Bronchial epithelial cell (primary cell): ENCODE measurements around the gene CACNA1C. TPM values are rescaled to one million over a fixed set of nuclear protein-coding genes. Genes with fewer than 3 reads are reported as not detected.

Source experiments
- DNase-seq: peaks from one replicate; pipeline ENCODE4 v3.0.0-alpha.2; 2010; ENCODE audit warnings: low read depth
- FAIRE-seq: peaks from 2 replicates; lab custom pipeline; 2011; peaks lifted over from hg19 to GRCh38; lab: Jason Lieb, UNC
- H3K27me3 ChIP-seq: 2 replicates; pipeline ENCODE4 v1.5.1; 2011; ENCODE audit warnings: low read length; ENCODE audit not compliant: control insufficient read depth, insufficient read depth
- H3K36me3 ChIP-seq: 2 replicates; pipeline ENCODE4 v1.5.1; 2011; ENCODE audit warnings: low read length; ENCODE audit not compliant: control insufficient read depth, insufficient read depth
- H3K4me3 ChIP-seq: 2 replicates; pipeline ENCODE4 v1.5.1; 2011; ENCODE audit warnings: mild to moderate bottlenecking, low read depth, low read length, control low read depth
- CTCF ChIP-seq: IDR thresholded peaks from 2 replicates; pipeline ENCODE4 v1.5.1; 2011; ENCODE audit warnings: mild to moderate bottlenecking, moderate library complexity, low read length, control low read depth, inconsistent platforms; ENCODE audit not compliant: insufficient read depth, severe bottlenecking
- total RNA-seq: library from RNA; depleted of rRNA; stranded (reverse); fragments of >200 nt; gene quantifications from 2 replicates; pipeline ENCODE4 v1.2.1, GENCODE V29; 2014

CACNA1C gene
- total RNA-seq, 1 donor from 2014 or later: not detected

DNA sequence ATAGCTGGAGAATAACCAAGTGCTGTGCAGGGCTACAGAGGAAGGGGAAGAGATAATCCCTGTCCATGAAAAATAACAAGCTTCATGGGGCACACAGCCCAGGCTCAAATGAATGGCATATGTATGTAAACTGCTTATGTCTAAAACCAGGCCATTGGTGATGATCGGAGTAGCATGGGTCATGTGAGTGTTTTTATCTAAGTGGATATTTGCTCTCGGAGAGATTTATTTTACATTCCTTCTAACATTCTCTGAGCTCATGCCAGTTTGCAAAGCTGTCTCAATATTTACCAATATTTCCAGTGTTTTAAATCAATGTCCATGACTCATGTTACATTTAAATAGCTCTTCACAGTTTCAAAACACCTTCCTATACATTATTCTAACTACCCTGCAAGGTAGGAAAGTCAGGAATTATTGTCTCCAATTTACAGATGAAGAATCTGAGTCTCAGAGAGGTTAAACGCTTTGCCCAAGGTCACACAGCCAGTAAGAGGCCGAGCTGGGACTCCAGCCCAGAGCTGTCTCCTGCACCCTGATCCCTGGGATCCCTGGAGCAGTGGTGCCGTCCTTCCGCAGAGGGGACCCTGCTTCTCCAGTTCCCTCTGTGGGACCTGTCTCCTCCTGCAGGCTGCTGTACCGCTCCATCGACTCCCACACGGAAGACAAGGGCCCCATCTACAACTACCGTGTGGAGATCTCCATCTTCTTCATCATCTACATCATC, 555.3 kb downstream of the CACNA1C start:
- H3K4me3 ChIP-seq: no peak overlapping the region
- no peak for TF ChIP-seq CTCF
- H3K36me3 ChIP-seq: no peaks in the 10 kb centered on the region
- no peaks in the 10 kb centered on the region for H3K27me3 ChIP-seq
- FAIRE-seq: no peak
- DNase-seq: no peak

GRCh38 chr12:2608608-2608945, 555.8 kb downstream of the CACNA1C start:
- FAIRE-seq (no peak), DNase-seq (no peak)
- Histone ChIP-seq H3K36me3 (no peaks in the 10 kb centered on the region), H3K4me3 (no peak overlapping the region), H3K27me3 (no peaks in the 10 kb centered on the region)
- TF ChIP-seq CTCF: no peak

GRCh38 chr12:2609020-2609419, 556.2 kb downstream of the CACNA1C start:
- Histone ChIP-seq H3K36me3 (no peaks in the 10 kb centered on the region), H3K4me3 (no peak overlapping the region), H3K27me3 (no peaks in the 10 kb centered on the region)
- DNase-seq: no peak
- no peak for FAIRE-seq
- TF ChIP-seq CTCF: no peak

- H3K27me3 ChIP-seq: no peaks in the 10 kb centered on the region
- TF ChIP-seq CTCF: no peak
- H3K36me3 ChIP-seq: no peaks in the 10 kb centered on the region
- no peak overlapping the region for H3K4me3 ChIP-seq
- FAIRE-seq (no peak), DNase-seq (no peak)
Measured at GRCh38 chr12:2610358-2610757, 557.6 kb downstream of the CACNA1C start.

GRCh38 chr12:2613326-2614073, 560.7 kb downstream of the CACNA1C start:
- TF ChIP-seq CTCF: no peak
- Histone ChIP-seq H3K4me3 (no peak overlapping the region), H3K36me3 (no peaks in the 10 kb centered on the region), H3K27me3 (no peaks in the 10 kb centered on the region)
- no peak for FAIRE-seq
- DNase-seq: peak; percentile 73
